Neuronal stem cell (in vitro differentiated cells): ENCODE results near the gene TOM1L2.

ENCODE experiments used
- DNase-seq: peaks from one replicate; pipeline ENCODE4 v3.0.0-alpha.2; 2013; ENCODE audit warnings: low spot score
- H2AFZ ChIP-seq: one replicate; pipeline ENCODE4 v1.6.1; 2013; ENCODE audit warnings: mild to moderate bottlenecking, low read length, inconsistent platforms
- H2AK5ac ChIP-seq: 2 replicates; pipeline ENCODE4 v1.6.1; 2013; ENCODE audit warnings: low read depth, mild to moderate bottlenecking, inconsistent platforms, low read length, moderate library complexity, mixed read lengths
- H2BK120ac ChIP-seq: 2 replicates; pipeline ENCODE4 v1.6.1; 2013; ENCODE audit warnings: low read depth, mild to moderate bottlenecking, inconsistent platforms, low read length, moderate library complexity, mixed read lengths
- H2BK12ac ChIP-seq: one replicate; pipeline ENCODE4 v1.6.1; 2013; ENCODE audit warnings: low read length, inconsistent platforms
- H2BK15ac ChIP-seq: 2 replicates; pipeline ENCODE4 v1.6.1; 2013; ENCODE audit warnings: mild to moderate bottlenecking, low read length, inconsistent platforms, mixed read lengths
- H2BK5ac ChIP-seq: one replicate; pipeline ENCODE4 v1.6.1; 2013; ENCODE audit warnings: inconsistent platforms, mild to moderate bottlenecking, low read length, moderate library complexity
- H3K14ac ChIP-seq: one replicate; pipeline ENCODE4 v1.6.1; 2013; ENCODE audit warnings: low read length, inconsistent platforms
- H3K18ac ChIP-seq: 2 replicates; pipeline ENCODE4 v1.6.1; 2013; ENCODE audit warnings: low read length, inconsistent platforms
- H3K23ac ChIP-seq: 2 replicates; pipeline ENCODE4 v1.6.1; 2013; ENCODE audit warnings: low read depth, mild to moderate bottlenecking, mixed read lengths, low read length, inconsistent platforms; ENCODE audit not compliant: poor library complexity
- H3K27ac ChIP-seq: replicated peaks from 3 replicates; pipeline ENCODE4 v1.5.1; 2013; ENCODE audit warnings: low read length, inconsistent platforms
- H3K27me3 ChIP-seq, 3 experiments: 2 replicates each; pipeline ENCODE4 v1.6.1; 2013; ENCODE audit warnings: low read length in 3 of 3, mild to moderate bottlenecking in 2 of 3, inconsistent platforms in 1 of 3, low read depth in 1 of 3, mixed read lengths in 1 of 3, moderate library complexity in 1 of 3; ENCODE audit not compliant: control insufficient read depth in 3 of 3, insufficient read depth in 3 of 3
- H3K36me3 ChIP-seq, 2 donors: replicated peaks in 1 of 2; 2 replicates each; pipeline ENCODE4 v1.6.1; 2013; ENCODE audit warnings: low read length in 2 of 2; ENCODE audit not compliant: control insufficient read depth in 2 of 2, insufficient read depth in 2 of 2
- H3K4ac ChIP-seq: 2 replicates; pipeline ENCODE4 v1.6.1; 2013; ENCODE audit warnings: inconsistent platforms, mild to moderate bottlenecking, low read length, moderate library complexity
- H3K4me1 ChIP-seq, 2 donors: 1 replicate in 1 of 2; 2 replicates in 1 of 2; pipeline ENCODE4 v1.6.1; 2013; ENCODE audit warnings: low read length in 2 of 2, low read depth in 1 of 2; ENCODE audit not compliant: control insufficient read depth in 2 of 2, insufficient read depth in 1 of 2
- H3K4me2 ChIP-seq: one replicate; pipeline ENCODE4 v1.6.1; 2013; ENCODE audit warnings: mild to moderate bottlenecking, low read length, inconsistent platforms; ENCODE audit not compliant: insufficient read depth, poor library complexity, severe bottlenecking
- H3K4me3 ChIP-seq, 2 donors: 2 replicates each; pipeline ENCODE4 v1.5.1; 2013; ENCODE audit warnings: low read length in 2 of 2, mild to moderate bottlenecking in 2 of 2, inconsistent platforms in 1 of 2, moderate library complexity in 1 of 2
- H3K79me1 ChIP-seq: one replicate; pipeline ENCODE4 v1.6.1; 2013; ENCODE audit warnings: low read depth, mild to moderate bottlenecking, inconsistent platforms, low read length, moderate library complexity
- H3K9ac ChIP-seq: one replicate; pipeline ENCODE4 v1.6.1; 2013; ENCODE audit warnings: mild to moderate bottlenecking, low read depth, low read length, inconsistent platforms; ENCODE audit not compliant: poor library complexity
- H3K9me3 ChIP-seq, 2 donors: replicated peaks in 1 of 2; 2 replicates each; pipeline versions ENCODE3 to v1.6.1; 2013; ENCODE audit warnings: low read length in 2 of 2, mild to moderate bottlenecking in 2 of 2, inconsistent platforms in 1 of 2, low read depth in 1 of 2, mixed read lengths in 1 of 2, moderate library complexity in 1 of 2; ENCODE audit not compliant: control insufficient read depth in 2 of 2, insufficient read depth in 1 of 2
- H4K8ac ChIP-seq: one replicate; pipeline ENCODE4 v1.6.1; 2013; ENCODE audit warnings: low read depth, mild to moderate bottlenecking, inconsistent platforms, low read length, moderate library complexity
- H4K91ac ChIP-seq: one replicate; pipeline ENCODE4 v1.6.1; 2013; ENCODE audit warnings: low read length, low read depth, mild to moderate bottlenecking, inconsistent platforms; ENCODE audit not compliant: poor library complexity
- WGBS, 2 donors: extraction: QIAGEN DNeasy Blood & Tissue Kit; methylation state at CpG; one replicate each; pipeline ENCODE4 v1.1.7; 2013; ENCODE audit warnings: missing lambda C conversion rate in 2 of 2, mixed read lengths in 1 of 2; ENCODE audit not compliant: insufficient read length in 2 of 2, insufficient replicate concordance in 1 of 2; ENCODE audit errors: extremely low coverage in 2 of 2; 5-methylcytosine and 5-hydroxymethylcytosine counted together

The TOM1L2 gene

DNA sequence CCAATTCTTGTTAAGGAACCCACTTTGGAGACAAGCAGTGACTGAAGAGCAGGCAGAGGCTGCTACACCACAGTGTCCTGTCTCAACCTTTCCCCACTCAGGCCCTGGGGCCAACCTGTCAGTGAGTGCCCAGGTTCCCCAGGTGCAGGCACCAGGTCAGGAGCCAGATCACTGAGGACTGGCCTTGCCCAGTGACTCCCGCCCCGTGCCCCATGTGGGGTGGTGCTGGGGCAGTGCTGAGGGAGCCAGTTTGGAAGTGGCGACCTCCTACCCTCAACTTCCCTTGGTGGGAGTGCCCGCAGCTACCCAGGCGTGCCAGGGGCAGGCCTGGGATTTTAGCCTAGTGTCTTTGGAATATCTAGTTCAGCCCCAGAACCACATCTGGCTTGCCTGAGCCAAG lies 164.8 kb downstream of the TOM1L2 start:
- no peaks in the 10 kb centered on the region for H3K9me3 ChIP-seq
- peaks cover 34 to 76% of the 10 kb centered on the region in 2 donors for H3K36me3 ChIP-seq
- H4K91ac ChIP-seq, result no peak overlapping the region
- no peak overlapping the region for H2BK15ac ChIP-seq
- peaks cover 19 to 22% of the 10 kb centered on the region in 2 donors for H3K4me1 ChIP-seq
- H2BK12ac ChIP-seq, result no peak overlapping the region
- no peaks in the 10 kb centered on the region for H3K27me3 ChIP-seq
- H2AFZ ChIP-seq, result no peak overlapping the region
- H3K9ac ChIP-seq, result peak overlapping the region; percentile 18
- H3K27ac ChIP-seq, result no peak overlapping the region
- no CpG with 5 or more reads among the region's 5 CpGs for WGBS, 2 donors
- no peak overlapping the region for H3K4ac ChIP-seq
- no peak overlapping the region for H2BK5ac ChIP-seq
- H4K8ac ChIP-seq, result no peak overlapping the region
- no peak overlapping the region for H2BK120ac ChIP-seq
- no peak overlapping the region for H3K23ac ChIP-seq
- peaks cover 4% of the 10 kb centered on the region for H3K79me1 ChIP-seq
- H2AK5ac ChIP-seq, result peak overlapping the region; percentile 69
- peak overlapping the region; percentile 79 for H3K18ac ChIP-seq
- H3K14ac ChIP-seq, result no peak overlapping the region
- no peak overlapping the region for H3K4me2 ChIP-seq
- H3K4me3 ChIP-seq, result no peak overlapping the region
- no peak for DNase-seq

DNA sequence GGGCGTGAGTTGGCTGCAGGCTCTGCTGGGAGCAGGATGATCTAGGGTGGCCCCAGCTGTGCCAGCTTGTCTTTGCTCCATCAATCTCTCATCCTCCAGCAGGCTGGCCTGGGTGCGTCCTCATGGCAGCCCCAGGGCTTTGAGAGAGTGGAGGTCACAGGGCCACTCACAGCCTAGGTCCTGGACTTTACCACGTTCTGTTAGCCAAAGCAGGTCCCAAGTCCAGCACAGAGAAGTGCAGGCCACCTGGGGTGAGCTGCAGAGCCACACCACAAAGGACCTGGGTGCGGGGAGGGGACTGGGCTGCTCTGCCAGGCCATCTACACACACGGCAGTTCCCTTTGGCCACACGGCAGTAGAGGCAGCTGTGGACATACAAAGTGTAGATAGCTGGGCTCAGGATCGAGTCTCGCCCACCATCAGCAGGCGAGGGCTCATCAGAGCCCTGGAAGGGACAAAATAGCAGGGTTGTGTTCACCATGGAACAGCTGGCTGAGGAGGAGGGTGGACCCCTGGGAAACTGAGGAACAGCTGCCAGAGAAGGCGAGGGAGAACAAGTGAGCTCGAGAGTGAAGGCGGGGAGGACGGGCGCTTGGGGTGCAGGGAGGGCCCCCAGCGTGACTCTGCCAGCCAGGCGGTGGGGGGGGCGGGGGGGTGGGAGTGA lies 165.5 kb downstream of the TOM1L2 start:
- Histone ChIP-seq H3K9ac (no peak overlapping the region), H2AK5ac (no peak overlapping the region), H2BK5ac (no peak overlapping the region), H3K14ac (no peak overlapping the region), H2BK12ac (no peak overlapping the region), H3K36me3 (peaks cover 37 to 81% of the 10 kb centered on the region in 2 donors), H3K4me1 (peaks cover 14 to 17% of the 10 kb centered on the region in 2 donors), H3K79me1 (peaks cover 4% of the 10 kb centered on the region), H2BK120ac (no peak overlapping the region), H2AFZ (no peak overlapping the region), H3K9me3 (no peaks in the 10 kb centered on the region), H3K23ac (no peak overlapping the region), H3K4me3 (no peak overlapping the region), H3K27me3 (no peaks in the 10 kb centered on the region), H4K91ac (no peak overlapping the region), H3K4me2 (no peak overlapping the region), H3K27ac (no peak overlapping the region), H2BK15ac (no peak overlapping the region), H4K8ac (no peak overlapping the region), H3K4ac (no peak overlapping the region), H3K18ac (no peak overlapping the region)
- DNase-seq, result no peak
- no CpG with 5 or more reads among the region's 17 CpGs for WGBS, 2 donors

DNA sequence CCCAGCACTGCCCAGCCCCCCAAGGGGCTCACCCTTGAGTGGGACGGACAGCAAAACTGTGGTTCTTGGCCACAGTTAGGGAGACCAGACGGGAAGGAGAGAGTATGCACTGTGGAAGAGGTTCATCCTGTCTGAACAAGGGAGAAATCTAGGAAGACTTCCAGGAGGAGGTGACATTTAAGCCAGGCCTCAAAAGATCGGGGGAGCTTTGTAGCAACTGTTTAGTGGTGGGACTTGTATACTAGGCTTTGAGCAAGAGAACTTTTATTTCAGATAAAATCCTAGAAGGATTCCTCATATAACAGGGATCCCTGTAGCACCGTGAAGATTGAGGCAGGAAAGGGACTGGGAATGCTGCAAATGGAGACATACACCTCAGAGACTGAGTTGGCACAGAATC lies 166.2 kb downstream of the TOM1L2 start:
- WGBS, 2 donors, result no CpG with 5 or more reads among the region's 4 CpGs
- no peak overlapping the region for H3K4ac ChIP-seq
- H3K4me3 ChIP-seq, result no peak overlapping the region
- no peak overlapping the region for H3K18ac ChIP-seq
- H3K14ac ChIP-seq, result no peak overlapping the region
- H3K4me2 ChIP-seq, result no peak overlapping the region
- no peaks in the 10 kb centered on the region for H3K27me3 ChIP-seq
- H3K23ac ChIP-seq, result no peak overlapping the region
- no peak overlapping the region for H4K8ac ChIP-seq
- H4K91ac ChIP-seq, result no peak overlapping the region
- peaks cover 4% of the 10 kb centered on the region for H3K79me1 ChIP-seq
- DNase-seq, result no peak
- no peak overlapping the region for H2BK15ac ChIP-seq
- H3K27ac ChIP-seq, result no peak overlapping the region
- H2BK120ac ChIP-seq, result no peak overlapping the region
- H3K4me1 ChIP-seq, result peaks cover 7 to 14% of the 10 kb centered on the region in 2 donors
- H2AK5ac ChIP-seq, result no peak overlapping the region
- no peak overlapping the region for H2BK5ac ChIP-seq
- no peak overlapping the region for H2AFZ ChIP-seq
- H3K36me3 ChIP-seq, result peaks cover 41 to 85% of the 10 kb centered on the region in 2 donors
- no peaks in the 10 kb centered on the region for H3K9me3 ChIP-seq
- no peak overlapping the region for H2BK12ac ChIP-seq
- H3K9ac ChIP-seq, result no peak overlapping the region

DNA sequence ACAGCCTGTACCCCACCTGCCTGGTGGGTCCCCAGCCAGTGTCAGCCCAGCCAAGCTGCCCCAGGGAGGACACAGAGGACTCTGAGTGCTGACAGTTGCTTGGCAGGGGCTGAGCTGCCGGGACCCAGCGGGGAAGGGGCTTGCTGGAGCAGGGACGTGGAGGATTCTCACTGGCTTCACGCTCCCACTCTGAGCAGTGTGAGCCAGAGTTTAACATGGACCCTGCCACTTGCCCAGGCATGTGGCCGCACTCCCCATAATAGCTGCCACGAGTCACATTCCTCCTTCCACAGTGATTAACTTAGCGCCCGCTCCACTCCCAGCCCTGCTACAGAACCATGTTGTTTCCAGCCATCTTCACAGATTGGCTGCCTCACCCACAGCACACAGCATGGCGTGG lies 166.6 kb downstream of the TOM1L2 start:
- no peak overlapping the region for H2BK5ac ChIP-seq
- no peak overlapping the region for H2AFZ ChIP-seq
- H4K8ac ChIP-seq, result no peak overlapping the region
- peaks cover 41 to 85% of the 10 kb centered on the region in 2 donors for H3K36me3 ChIP-seq
- peak overlapping the region; percentile 76 for H3K18ac ChIP-seq
- peaks cover 2 to 11% of the 10 kb centered on the region in 2 donors for H3K4me1 ChIP-seq
- no peak overlapping the region for H3K27ac ChIP-seq
- H2BK120ac ChIP-seq, result no peak overlapping the region
- WGBS, 2 donors, result no CpG with 5 or more reads among the region's 9 CpGs
- H2BK15ac ChIP-seq, result no peak overlapping the region
- H3K27me3 ChIP-seq, result no peaks in the 10 kb centered on the region
- H3K14ac ChIP-seq, result peak overlapping the region; percentile 71
- peaks cover 4% of the 10 kb centered on the region for H3K79me1 ChIP-seq
- no peaks in the 10 kb centered on the region for H3K9me3 ChIP-seq
- no peak for DNase-seq
- no peak overlapping the region for H3K4me3 ChIP-seq
- no peak overlapping the region for H3K4ac ChIP-seq
- H3K9ac ChIP-seq, result no peak overlapping the region
- H3K23ac ChIP-seq, result peak overlapping the region; percentile 75
- H3K4me2 ChIP-seq, result no peak overlapping the region
- H2AK5ac ChIP-seq, result no peak overlapping the region
- peak overlapping the region; percentile 78 for H2BK12ac ChIP-seq
- no peak overlapping the region for H4K91ac ChIP-seq
